GM10266 (cell line): ENCODE data around the gene GRIK4.

Experiments
- DNase-seq: peaks from one replicate; pipeline ENCODE4 v3.0.0; 2012; ENCODE audit errors: extremely low spot score
- CTCF ChIP-seq: IDR thresholded peaks from 2 replicates; pipeline ENCODE4 v1.5.1; 2012; ENCODE audit warnings: mild to moderate bottlenecking, low read depth; ENCODE audit not compliant: control insufficient read depth, insufficient read depth; ENCODE audit errors: missing control alignments

The GRIK4 gene

GRCh38 chr11:120964857-120965256 is 453.3 kb downstream of the GRIK4 start:
- no peak for TF ChIP-seq CTCF
- no peak for DNase-seq

GRCh38 chr11:120966840-120967239 is 455.3 kb downstream of the GRIK4 start:
- no peak for DNase-seq
- TF ChIP-seq CTCF, result no peak

- TF ChIP-seq CTCF, result no peak
- DNase-seq, result no peak
Observed at GRCh38 chr11:120969993-120970392, 458.4 kb downstream of the GRIK4 start.

GRCh38 chr11:120971825-120972224 is 460.3 kb downstream of the GRIK4 start:
- no peak for TF ChIP-seq CTCF
- DNase-seq, result no peak

- no peak for TF ChIP-seq CTCF
- DNase-seq, result no peak
Observed at GRCh38 chr11:120972621-120973020, 461.1 kb downstream of the GRIK4 start.

GRCh38 chr11:120973501-120973900 is 462.0 kb downstream of the GRIK4 start:
- TF ChIP-seq CTCF, result no peak
- DNase-seq, result no peak

DNA sequence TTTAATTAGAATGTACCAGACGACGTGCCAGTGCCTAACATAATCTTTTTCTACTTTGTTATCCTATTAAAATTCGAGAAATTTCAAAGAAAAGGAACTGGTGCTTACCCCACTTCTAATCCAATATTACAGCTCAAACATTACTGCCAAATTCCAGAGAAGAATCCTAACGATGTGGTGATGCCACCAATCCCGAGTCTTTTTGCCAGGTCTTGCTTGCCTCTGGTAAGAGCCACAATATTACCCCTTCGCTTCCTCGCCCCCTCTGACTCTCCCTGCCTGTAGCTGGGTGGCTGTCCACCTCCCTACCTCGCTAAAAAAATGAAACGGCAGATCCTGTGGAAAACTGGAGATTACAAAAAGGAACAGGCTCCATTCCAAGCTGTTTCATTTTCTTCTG is 462.9 kb downstream of the GRIK4 start:
- TF ChIP-seq CTCF, result no peak
- no peak for DNase-seq

GRCh38 chr11:120974965-120975364 is 463.4 kb downstream of the GRIK4 start:
- TF ChIP-seq CTCF, result no peak
- no peak for DNase-seq
